ENCODE results near the gene OR7D2. TPM values are rescaled to one million over a fixed set of nuclear protein-coding genes. Genes with fewer than 3 reads are reported as not detected.
"Not testable (repeated sequence)": the region's sequence is repeated elsewhere in the genome, so short reads cannot be mapped to it uniquely, and the experiment has no call there.

Gene OR7D2
- total RNA-seq (2014; rRNA removed; shearing (Covaris generic)), result not detected in 2 replicates

DNA sequence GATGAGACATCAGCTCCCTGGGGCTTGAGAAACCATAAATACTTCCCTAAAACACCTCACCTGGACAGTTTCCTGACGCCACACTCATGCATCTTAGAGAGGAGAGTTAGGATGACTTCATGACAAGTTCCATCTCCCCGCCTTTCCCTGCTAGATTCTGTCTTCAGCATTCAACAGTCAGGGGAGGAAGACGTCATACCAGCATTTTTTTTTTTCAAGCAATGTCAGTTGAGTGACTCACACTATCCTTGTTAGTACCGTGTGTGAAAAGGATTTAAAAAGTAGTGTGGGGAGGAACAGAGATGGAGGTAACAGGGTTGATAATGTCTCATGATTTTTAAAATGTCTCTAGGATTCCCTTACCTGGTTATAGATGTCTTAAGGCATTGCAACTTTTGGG, at the start of gene OR7D2:
Gene OR7D2 (plus strand): TSS at position 79 of the 400 bp plus-strand sequence. CDS start 6,803 bp downstream, outside the sequence.
- peak; percentile 30 for DNase-seq (ENCODE audit: low spot score)

- DNase-seq (ENCODE audit: low spot score), result no peak
These were observed 47.8 kb upstream of the OR7D2 start for GRCh38 chr19:9130965-9131364.

GRCh38 chr19:9132422-9132821, 46.4 kb upstream of the OR7D2 start:
- DNase-seq (ENCODE audit: low spot score), result peak; percentile 73

DNA sequence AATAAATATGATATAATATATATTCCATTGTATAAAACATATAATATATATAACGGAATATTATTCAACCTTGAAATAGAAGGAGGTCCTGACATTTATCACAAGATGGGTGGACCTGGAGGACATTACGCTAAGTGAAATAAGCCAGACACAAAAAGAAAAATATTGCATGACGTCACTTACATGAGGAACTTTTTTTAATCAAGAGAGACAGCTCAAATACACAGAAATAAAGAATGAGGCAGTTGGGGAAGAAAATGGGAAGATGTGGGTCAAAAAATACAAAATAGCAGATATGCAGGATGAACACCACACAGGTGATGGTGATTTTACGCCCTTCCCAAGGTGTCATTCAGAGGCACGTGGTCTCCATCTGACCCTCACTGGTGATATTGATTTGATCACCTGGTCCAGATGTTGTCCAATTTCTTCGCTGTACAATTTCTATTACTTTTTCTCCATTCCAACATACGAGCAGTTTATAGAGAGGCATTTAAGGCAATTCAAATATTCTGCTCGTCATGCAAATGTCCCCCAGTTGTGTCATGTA, 39.1 kb upstream of the OR7D2 start:
- DNase-seq (ENCODE audit: low spot score), result peak; percentile 8

- DNase-seq (ENCODE audit: low spot score), result peak; percentile 91
These were observed 38.5 kb upstream of the OR7D2 start, which contains the start of gene ZNF317 for GRCh38 chr19:9140159-9140874. TSS of gene ZNF317 (plus strand) at chr19:9140397. CDS start at chr19:9156017, 15,620 bp downstream.

DNA sequence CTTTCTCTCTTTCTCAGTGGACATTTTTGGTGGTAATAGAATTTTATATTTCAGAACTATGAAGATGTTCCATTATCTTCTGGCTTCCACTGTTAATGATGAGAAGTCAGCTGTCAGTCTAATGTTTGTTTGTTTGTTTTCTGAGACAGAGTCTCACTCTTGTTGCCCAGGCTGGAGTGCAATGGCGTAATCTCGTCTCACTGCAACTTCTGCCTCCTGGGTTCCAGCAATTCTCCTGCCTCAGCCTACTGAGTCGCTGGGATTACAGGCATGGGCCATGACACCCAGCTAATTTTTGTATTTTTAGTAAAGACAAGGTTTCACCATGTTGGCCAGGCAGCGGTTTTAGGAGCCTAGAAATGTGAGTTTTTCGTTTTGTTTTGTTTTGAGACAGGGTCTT, 33.9 kb upstream of the OR7D2 start:
- DNase-seq (ENCODE audit: low spot score), result no peak

- DNase-seq (ENCODE audit: low spot score), result no peak
These were observed 31.9 kb upstream of the OR7D2 start for GRCh38 chr19:9146882-9147281.

GRCh38 chr19:9148697-9149096, 30.1 kb upstream of the OR7D2 start:
- no peak for DNase-seq (ENCODE audit: low spot score)

GRCh38 chr19:9149997-9150396, 28.8 kb upstream of the OR7D2 start:
- DNase-seq (ENCODE audit: low spot score), result no peak

- no peak for DNase-seq (ENCODE audit: low spot score)
These were observed 28.1 kb upstream of the OR7D2 start for GRCh38 chr19:9150650-9151049.

DNA sequence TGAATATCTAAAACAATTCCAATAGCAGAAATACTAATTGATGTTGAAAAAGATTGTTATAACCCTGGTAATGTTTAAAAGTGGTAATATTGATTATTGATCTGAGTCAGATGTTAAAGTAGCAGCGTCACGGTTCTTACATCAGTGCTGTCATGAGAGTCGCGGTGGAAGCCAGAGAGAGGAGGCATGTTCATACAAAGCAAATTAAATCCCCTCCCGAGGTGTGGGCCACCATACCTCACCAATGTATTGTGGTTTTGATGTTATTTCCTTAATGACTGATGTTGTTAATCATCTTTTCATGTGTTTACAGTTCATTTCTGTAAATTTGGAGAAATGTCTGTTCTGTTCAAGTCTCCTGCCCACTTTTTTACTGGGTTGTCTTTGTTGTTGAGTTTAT, 27.4 kb upstream of the OR7D2 start:
- DNase-seq (ENCODE audit: low spot score), result no peak

GRCh38 chr19:9155591-9155990, 23.2 kb upstream of the OR7D2 start:
- no peak for DNase-seq (ENCODE audit: low spot score)

DNA sequence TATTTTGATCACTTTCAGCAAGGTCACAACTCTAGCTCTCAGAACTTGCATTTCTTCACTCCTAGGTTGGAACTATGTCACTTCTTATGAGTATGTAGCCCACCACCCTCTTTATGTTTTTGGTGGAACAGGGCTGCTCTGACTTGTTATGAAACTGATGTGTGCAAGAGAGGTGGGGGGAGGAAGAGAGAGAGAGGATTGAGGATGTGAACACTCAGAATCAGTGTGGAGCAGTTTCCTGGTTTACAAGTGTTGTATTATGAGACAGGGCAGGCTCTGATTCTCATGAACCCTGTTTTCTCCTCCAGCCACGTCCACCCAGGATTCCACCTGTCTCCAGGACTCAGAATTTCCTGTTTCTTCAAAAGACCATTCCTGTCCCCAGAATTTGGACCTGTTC, 22.5 kb upstream of the OR7D2 start:
- no peak for DNase-seq (ENCODE audit: low spot score)

DNA sequence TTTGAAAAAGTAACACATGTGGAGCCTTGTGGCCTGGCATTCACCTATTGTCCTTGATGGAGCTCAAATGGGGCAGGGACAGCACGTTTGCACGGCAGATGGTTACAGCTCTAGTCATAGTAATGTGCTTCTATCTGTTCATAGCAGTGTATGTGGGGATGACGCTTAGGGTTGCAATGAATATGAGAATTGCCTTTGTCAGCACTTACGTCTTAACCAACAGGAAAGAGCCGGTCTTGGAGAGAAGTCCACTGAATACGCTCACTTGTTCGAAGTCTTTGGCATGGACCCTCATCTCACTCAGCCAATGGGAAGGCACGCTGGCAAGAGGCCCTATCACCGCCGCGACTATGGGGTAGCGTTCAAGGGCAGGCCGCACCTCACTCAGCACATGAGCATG, 18.9 kb upstream of the OR7D2 start:
- DNase-seq (ENCODE audit: low spot score), result no peak

DNA sequence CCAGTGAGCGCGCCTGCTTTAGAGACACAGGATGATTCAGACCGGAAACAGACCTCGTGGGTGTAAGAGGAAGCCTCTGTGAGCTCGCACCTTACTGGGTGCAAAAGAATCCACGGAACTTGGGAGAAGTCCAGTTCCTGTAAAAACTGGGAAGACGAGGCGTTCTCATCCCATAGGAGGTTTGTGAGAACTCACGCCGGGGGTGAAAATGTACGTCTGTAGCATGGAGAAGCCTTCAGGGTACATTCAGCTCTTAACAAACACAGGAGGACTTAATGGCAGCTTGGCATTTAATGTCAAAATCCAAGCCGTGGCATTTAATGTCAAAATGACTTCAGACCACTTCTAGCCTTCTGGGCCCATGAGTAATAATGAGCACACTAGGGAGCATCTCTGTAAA, 17.4 kb upstream of the OR7D2 start:
- DNase-seq (ENCODE audit: low spot score), result no peak

GRCh38 chr19:9165261-9165660, 13.5 kb upstream of the OR7D2 start:
- no peak for DNase-seq (ENCODE audit: low spot score)

GRCh38 chr19:9166846-9167245, 11.9 kb upstream of the OR7D2 start:
- no peak for DNase-seq (ENCODE audit: low spot score)

GRCh38 chr19:9171393-9171991, 7.3 kb upstream of the OR7D2 start:
- DNase-seq (ENCODE audit: low spot score), result no peak

- DNase-seq (ENCODE audit: low spot score), result no peak
These were observed 3.5 kb upstream of the OR7D2 start for GRCh38 chr19:9175326-9175725.

- DNase-seq (ENCODE audit: low spot score), result no peak
These were observed 4.2 kb downstream of the OR7D2 start for GRCh38 chr19:9183000-9183399.

DNA sequence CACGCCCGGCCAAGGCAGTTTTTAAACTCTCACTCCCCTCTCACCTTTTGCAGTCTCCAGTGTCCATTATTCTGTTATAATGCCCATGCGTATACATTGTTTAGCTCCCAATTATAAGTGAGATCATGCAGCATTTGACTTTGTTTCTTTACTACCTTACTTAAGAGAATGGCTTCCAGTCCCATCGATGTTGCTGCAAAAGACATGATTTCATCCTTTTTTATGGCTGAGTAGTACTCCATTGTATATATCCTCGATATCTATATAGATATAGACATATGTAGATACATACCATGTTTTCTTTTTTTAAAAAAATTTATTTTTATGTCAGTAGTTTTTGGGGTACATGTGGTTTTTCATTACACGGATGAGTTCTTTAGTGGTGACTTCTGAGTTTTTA, 8.4 kb downstream of the OR7D2 start:
- DNase-seq (ENCODE audit: low spot score), result no peak

DNA sequence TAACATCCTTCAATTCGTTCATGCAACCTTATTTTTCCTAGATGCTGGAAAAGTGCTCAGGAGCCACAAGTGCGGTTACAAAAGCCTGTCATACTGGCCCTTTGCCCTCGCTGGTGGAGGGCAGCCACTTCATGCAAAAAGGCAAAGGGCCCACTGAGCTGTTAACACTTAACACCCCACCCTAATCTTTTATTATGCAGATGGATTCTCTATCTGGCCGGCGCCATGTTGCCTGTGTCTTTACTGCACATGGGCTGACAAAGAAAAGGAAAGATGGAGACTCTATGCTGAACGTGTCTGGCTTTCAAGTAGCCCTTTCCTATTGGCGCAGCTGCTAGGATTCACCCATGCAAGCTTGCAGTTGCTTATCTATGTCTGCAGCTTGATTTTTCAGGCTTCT, 10.8 kb downstream of the OR7D2 start:
- no peak for DNase-seq (ENCODE audit: low spot score)

DNA sequence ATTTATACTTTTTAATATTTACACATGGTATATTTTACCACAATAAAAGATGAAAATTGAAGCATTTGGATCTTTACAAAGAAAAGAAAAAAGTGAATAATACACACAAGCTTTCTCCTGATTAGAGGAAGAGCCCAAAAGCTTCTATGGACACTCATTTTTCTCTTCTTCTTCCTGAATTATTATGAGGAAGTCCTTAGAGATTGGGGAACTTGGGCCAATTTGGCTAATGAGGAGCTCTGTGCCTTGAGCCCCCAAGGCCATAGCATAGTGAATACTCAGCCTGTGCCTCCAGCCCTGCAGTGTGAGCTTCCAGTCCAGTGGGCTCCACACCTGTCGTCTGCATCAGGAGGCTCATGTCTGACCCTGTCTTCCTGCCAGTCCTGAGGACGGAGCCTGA, 19.3 kb downstream of the OR7D2 start:
- not testable (repeated sequence) for DNase-seq (ENCODE audit: low spot score)

All from A172 (cell line).